SK-N-SH treated with all-trans-retinoic acid at 6 μM for 48 hours (cell line): ENCODE results near the gene ESPL1.

Experiments
- BACH2 ChIP-seq: fragments of 250-450 bp; sonication (Bioruptor Pico); IDR thresholded peaks from 2 replicates; pipeline ENCODE4 v1.9.0; 2021; ENCODE audit warnings: mild to moderate bottlenecking, borderline replicate concordance
- ESRRG ChIP-seq: fragments of 250-450 bp; sonication (Bioruptor Pico); IDR thresholded peaks from 2 replicates; pipeline ENCODE4 v1.6.1; 2021; ENCODE audit warnings: mild to moderate bottlenecking
- ISL1 ChIP-seq: fragments of 250-450 bp; sonication (Bioruptor Pico); IDR thresholded peaks from 2 replicates; pipeline ENCODE4 v2.1.2; 2022; ENCODE audit warnings: mild to moderate bottlenecking, moderate library complexity
- SNAI2 ChIP-seq: fragments of 250-450 bp; sonication (Bioruptor Pico); IDR thresholded peaks from 2 replicates; pipeline ENCODE4 v1.5.0; 2020; ENCODE audit warnings: mild to moderate bottlenecking, moderate library complexity
- ZFP3 ChIP-seq: fragments of 250-450 bp; sonication (Bioruptor Pico); IDR thresholded peaks from 2 replicates; pipeline ENCODE4 v1.5.0; 2020; ENCODE audit warnings: mild to moderate bottlenecking, moderate library complexity
- ZFP30 ChIP-seq: fragments of 450-650 bp; formaldehyde crosslinking; IDR thresholded peaks from 2 replicates; pipeline ENCODE4 v1.5.0; 2022; ENCODE audit warnings: mild to moderate bottlenecking, moderate library complexity
- TF ChIP-seq, protein P1 (sequence below): fragments of 250-450 bp; sonication (Bioruptor Pico); IDR thresholded peaks from 2 replicates; pipeline ENCODE4 v1.8.0; 2020; ENCODE audit warnings: mild to moderate bottlenecking, moderate library complexity, borderline replicate concordance
- TF ChIP-seq, protein P2 (sequence below): fragments of 250-450 bp; sonication (Bioruptor Pico); IDR thresholded peaks from 2 replicates; pipeline ENCODE4 v1.8.0; 2021; ENCODE audit warnings: low read depth, mild to moderate bottlenecking, moderate library complexity, borderline replicate concordance

DNA sequence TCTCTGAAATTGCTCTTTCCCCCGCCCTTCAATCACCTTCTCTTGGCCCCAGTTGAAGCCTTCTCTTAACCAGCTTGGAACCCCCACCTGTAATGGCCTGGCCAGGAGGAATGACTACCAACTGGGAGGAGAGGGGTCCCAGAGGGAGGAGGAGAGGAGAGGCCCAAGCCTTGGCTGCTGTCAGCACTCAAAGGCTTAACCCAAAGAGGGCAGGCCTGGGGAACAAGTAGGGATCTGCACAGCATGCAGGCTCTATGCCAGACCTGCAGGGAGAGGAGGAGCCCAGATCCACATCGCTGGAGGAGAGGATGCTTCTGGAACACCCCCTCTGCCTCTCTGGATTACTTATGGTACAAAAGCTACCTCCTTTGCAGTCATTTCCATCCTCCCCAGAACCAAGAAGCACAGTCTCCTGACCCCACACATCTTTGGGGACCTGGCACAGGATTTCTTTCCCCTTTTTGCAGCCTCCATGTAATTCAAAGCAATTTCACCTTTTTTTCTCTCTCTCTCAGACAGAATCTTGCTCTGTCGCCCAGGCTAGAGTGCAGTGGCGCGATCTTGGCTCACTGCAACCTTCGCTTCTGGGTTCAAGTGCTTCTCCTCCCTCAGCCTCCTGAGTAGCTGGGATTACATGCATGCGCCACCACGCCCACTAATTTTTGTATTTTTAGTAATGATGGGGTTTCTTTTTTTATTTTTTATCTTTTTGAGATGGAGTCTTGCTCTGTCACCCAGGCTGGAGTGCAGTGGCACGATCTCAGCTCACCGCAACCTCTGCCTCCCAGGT is 42.3 kb upstream of the ESPL1 start:
- TF ChIP-seq, protein P1, sequence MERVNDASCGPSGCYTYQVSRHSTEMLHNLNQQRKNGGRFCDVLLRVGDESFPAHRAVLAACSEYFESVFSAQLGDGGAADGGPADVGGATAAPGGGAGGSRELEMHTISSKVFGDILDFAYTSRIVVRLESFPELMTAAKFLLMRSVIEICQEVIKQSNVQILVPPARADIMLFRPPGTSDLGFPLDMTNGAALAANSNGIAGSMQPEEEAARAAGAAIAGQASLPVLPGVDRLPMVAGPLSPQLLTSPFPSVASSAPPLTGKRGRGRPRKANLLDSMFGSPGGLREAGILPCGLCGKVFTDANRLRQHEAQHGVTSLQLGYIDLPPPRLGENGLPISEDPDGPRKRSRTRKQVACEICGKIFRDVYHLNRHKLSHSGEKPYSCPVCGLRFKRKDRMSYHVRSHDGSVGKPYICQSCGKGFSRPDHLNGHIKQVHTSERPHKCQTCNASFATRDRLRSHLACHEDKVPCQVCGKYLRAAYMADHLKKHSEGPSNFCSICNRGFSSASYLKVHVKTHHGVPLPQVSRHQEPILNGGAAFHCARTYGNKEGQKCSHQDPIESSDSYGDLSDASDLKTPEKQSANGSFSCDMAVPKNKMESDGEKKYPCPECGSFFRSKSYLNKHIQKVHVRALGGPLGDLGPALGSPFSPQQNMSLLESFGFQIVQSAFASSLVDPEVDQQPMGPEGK (CRISPR knock-in tag): no peak
- TF ChIP-seq, protein P2, sequence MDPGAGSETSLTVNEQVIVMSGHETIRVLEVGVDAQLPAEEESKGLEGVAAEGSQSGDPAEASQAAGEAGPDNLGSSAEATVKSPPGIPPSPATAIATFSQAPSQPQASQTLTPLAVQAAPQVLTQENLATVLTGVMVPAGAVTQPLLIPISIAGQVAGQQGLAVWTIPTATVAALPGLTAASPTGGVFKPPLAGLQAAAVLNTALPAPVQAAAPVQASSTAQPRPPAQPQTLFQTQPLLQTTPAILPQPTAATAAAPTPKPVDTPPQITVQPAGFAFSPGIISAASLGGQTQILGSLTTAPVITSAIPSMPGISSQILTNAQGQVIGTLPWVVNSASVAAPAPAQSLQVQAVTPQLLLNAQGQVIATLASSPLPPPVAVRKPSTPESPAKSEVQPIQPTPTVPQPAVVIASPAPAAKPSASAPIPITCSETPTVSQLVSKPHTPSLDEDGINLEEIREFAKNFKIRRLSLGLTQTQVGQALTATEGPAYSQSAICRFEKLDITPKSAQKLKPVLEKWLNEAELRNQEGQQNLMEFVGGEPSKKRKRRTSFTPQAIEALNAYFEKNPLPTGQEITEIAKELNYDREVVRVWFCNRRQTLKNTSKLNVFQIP (CRISPR knock-in tag): no peak
- no peak for TF ChIP-seq ESRRG (CRISPR knock-in tag)
- no peak for TF ChIP-seq SNAI2
- TF ChIP-seq BACH2 (CRISPR knock-in tag): no peak
- TF ChIP-seq ZFP30 (CRISPR knock-in tag): no peak
- no peak for TF ChIP-seq ZFP3 (CRISPR knock-in tag)
- TF ChIP-seq ISL1: no peak
